WTC11 (cell line): Measurements from ENCODE around the gene SOX14. TPM values are rescaled to one million over a fixed set of nuclear protein-coding genes. Genes with fewer than 3 reads are reported as not detected.

Experiments used
- ATAC-seq: fragments of 200-7000 bp; cut with Tn5 transposase; 2 replicates; pipeline ENCODE4 v1.10.0; 2021; ENCODE audit warnings: mild to moderate bottlenecking, moderate library complexity
- CTCF ChIA-PET: fragments of 300-600 bp; sonication (Branson Sonifier 250); formaldehyde crosslinking; loops from one replicate; lab custom pipeline; 2021; ENCODE audit warnings: antibody characterized with exemption; lab: Charles Lee
- POLR2A ChIA-PET: fragments of 350-600 bp; sonication (Branson Sonifier 250); formaldehyde crosslinking; loops from one replicate; lab custom pipeline; 2021; ENCODE audit warnings: antibody characterized with exemption; lab: Charles Lee
- DNase-seq: peaks from one replicate; pipeline ENCODE4 v3.0.0; 2021; ENCODE audit warnings: low spot score
- H3K27ac Mint-ChIP-seq: 2 replicates; pipeline ENCODE4 v1.8.0; 2021; ENCODE audit warnings: mixed read lengths
- H3K27me3 Mint-ChIP-seq: 2 replicates; pipeline ENCODE4 v1.8.0; 2021; ENCODE audit warnings: low read depth, mild to moderate bottlenecking, moderate library complexity, mixed read lengths
- H3K36me3 Mint-ChIP-seq: 2 replicates; pipeline ENCODE4 v1.8.0; 2021; ENCODE audit warnings: mixed read lengths
- H3K4me1 Mint-ChIP-seq: 2 replicates; pipeline ENCODE4 v1.8.0; 2022; ENCODE audit warnings: mixed read lengths
- H3K4me3 Mint-ChIP-seq: 2 replicates; pipeline ENCODE4 v1.8.0; 2021; ENCODE audit warnings: mild to moderate bottlenecking, moderate library complexity, mixed read lengths
- H3K9me3 Mint-ChIP-seq: 2 replicates; pipeline ENCODE4 v1.8.0; 2021; ENCODE audit warnings: mixed read lengths
- AFF4 ChIP-seq: sonication (generic); formaldehyde crosslinking; IDR thresholded peaks from 2 replicates; pipeline ENCODE4 v1.8.1; 2023; ENCODE audit warnings: mild to moderate bottlenecking, missing genetic modification reagents, borderline replicate concordance
- FOXK1 ChIP-seq: sonication (generic); formaldehyde crosslinking; IDR thresholded peaks from 2 replicates; pipeline ENCODE4 v1.8.0; 2022; ENCODE audit warnings: mild to moderate bottlenecking, moderate library complexity, missing genetic modification reagents
- FOXP1 ChIP-seq: sonication (generic); formaldehyde crosslinking; IDR thresholded peaks from 2 replicates; pipeline ENCODE4 v1.8.0; 2022; ENCODE audit warnings: missing genetic modification reagents, mild to moderate bottlenecking, moderate library complexity, borderline replicate concordance
- FOXP4 ChIP-seq: sonication (generic); formaldehyde crosslinking; IDR thresholded peaks from 2 replicates; pipeline ENCODE4 v1.8.0; 2022; ENCODE audit warnings: mild to moderate bottlenecking, missing genetic modification reagents
- MYBL2 ChIP-seq: sonication (generic); formaldehyde crosslinking; IDR thresholded peaks from 2 replicates; pipeline ENCODE4 v1.8.1; 2023; ENCODE audit warnings: mild to moderate bottlenecking, moderate library complexity, missing genetic modification reagents
- NR2C2 ChIP-seq: sonication (generic); formaldehyde crosslinking; IDR thresholded peaks from 2 replicates; pipeline ENCODE4 v1.8.0; 2022; ENCODE audit warnings: mild to moderate bottlenecking, missing genetic modification reagents
- RORB ChIP-seq: fragments of 250-450 bp; sonication (Bioruptor Pico); IDR thresholded peaks from 2 replicates; pipeline ENCODE4 v1.9.0; 2021; ENCODE audit warnings: mild to moderate bottlenecking
- STAT6 ChIP-seq: sonication (generic); formaldehyde crosslinking; conservative IDR thresholded peaks from 2 replicates; pipeline ENCODE4 v1.8.1; 2023; ENCODE audit warnings: mild to moderate bottlenecking, low read depth, missing genetic modification reagents, moderate library complexity
- ZNF281 ChIP-seq: sonication (generic); formaldehyde crosslinking; IDR thresholded peaks from 2 replicates; pipeline ENCODE4 v1.8.0; 2023; ENCODE audit warnings: mild to moderate bottlenecking, missing genetic modification reagents
- ZNF317 ChIP-seq: sonication (generic); formaldehyde crosslinking; IDR thresholded peaks from 2 replicates; pipeline ENCODE4 v1.8.1; 2023; ENCODE audit warnings: low read depth, mild to moderate bottlenecking, moderate library complexity, missing genetic modification reagents, borderline replicate concordance
- ZNF532 ChIP-seq: fragments of 250-450 bp; sonication (Bioruptor Pico); IDR thresholded peaks from 2 replicates; pipeline ENCODE4 v1.9.0; 2021; ENCODE audit warnings: mild to moderate bottlenecking, borderline replicate concordance
- total RNA-seq: library from RNA; stranded (reverse); gene quantifications from 3 replicates; pipeline ENCODE4 v1.2.3, GENCODE V29; 2021

Gene SOX14
- total RNA-seq, 1 experiment from 2014 or later, result 0.70 TPM

GRCh38 chr3:137770835-137771399 lies 6.8 kb downstream of the SOX14 start (continued):
- TF ChIP-seq ZNF532 (CRISPR knock-in tag) (no peak), ZNF317 (CRISPR knock-in tag) (no peak), STAT6 (CRISPR knock-in tag) (no peak), ZNF281 (CRISPR knock-in tag) (no peak)
- TF ChIP-seq, all 79 proteins: peak for 3

- peak; percentile 56 for DNase-seq
- Mint-ChIP-seq H3K9me3 (no peaks in the 10 kb centered on the region), H3K4me1 (peaks cover 67% of the 10 kb centered on the region), H3K36me3 (no peaks in the 10 kb centered on the region), H3K27me3 (peaks cover 100% of the 10 kb centered on the region), H3K4me3 (peak overlapping the region; percentile 82), H3K27ac (no peak overlapping the region)
- ATAC-seq, result no peak
- ChIA-PET POLR2A (no interaction called here), CTCF (interaction anchor here (1.4 to 1.6 kb wide), 2 partner anchors 21 to 199 kb away, joined by 4 to 5 read pairs; no protein-coding TSS in a partner anchor)
- TF ChIP-seq NR2C2 (CRISPR knock-in tag) (no peak), FOXK1 (CRISPR knock-in tag) (peak; percentile 32; the same call in 1 of the 2 replicates), ZNF281 (CRISPR knock-in tag) (no peak), MYBL2 (CRISPR knock-in tag) (no peak), AFF4 (CRISPR knock-in tag) (no peak), FOXP1 (CRISPR knock-in tag) (peak; percentile 46; the same call in 1 of the 2 replicates), ZNF317 (CRISPR knock-in tag) (no peak), FOXP4 (CRISPR knock-in tag) (peak; percentile 58; the same call in 1 of the 2 replicates), RORB (CRISPR knock-in tag) (no peak)
Measured at GRCh38 chr3:137771401-137772213, 7.5 kb downstream of the SOX14 start.
